ENCODE data around the gene HOXB1. TPM values are rescaled to one million over a fixed set of nuclear protein-coding genes. Genes with fewer than 3 reads are reported as not detected.

The HOXB1 gene
- total RNA-seq, 3 donors from 2014 or later = not detected

DNA sequence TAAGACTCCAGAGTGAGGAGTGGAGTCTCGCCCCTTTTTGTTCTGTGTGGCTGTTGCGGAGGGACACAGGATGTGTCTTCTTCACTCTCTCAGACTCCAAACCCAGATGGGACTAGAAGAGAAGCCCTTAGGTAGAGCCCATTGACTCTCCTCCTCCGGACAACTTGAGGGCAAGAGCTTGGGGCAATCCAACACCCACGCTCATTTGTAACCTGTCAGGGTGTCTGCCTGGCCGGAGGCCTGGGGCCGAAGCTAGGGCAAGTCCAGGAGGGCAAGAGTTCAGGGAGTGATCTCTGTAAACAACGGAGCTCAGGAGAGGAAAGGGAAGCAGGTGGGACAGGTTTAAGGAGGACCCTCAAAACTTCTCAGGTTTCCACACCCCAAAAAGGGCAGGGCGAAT lies 1.4 kb upstream of the HOXB1 start:
- H3K4me1 Mint-ChIP-seq (ENCODE audit: low read depth) = peaks cover 2% of the 10 kb centered on the region
- no peaks in the 10 kb centered on the region for H3K9me3 Mint-ChIP-seq
- no peaks in the 10 kb centered on the region for H3K27me3 Mint-ChIP-seq (ENCODE audit: low read depth)
- H3K4me3 Mint-ChIP-seq = no peak overlapping the region
- no peak for DNase-seq
- no peaks in the 10 kb centered on the region for H3K36me3 Mint-ChIP-seq (ENCODE audit: insufficient read depth)
- ATAC-seq = no peak

DNA sequence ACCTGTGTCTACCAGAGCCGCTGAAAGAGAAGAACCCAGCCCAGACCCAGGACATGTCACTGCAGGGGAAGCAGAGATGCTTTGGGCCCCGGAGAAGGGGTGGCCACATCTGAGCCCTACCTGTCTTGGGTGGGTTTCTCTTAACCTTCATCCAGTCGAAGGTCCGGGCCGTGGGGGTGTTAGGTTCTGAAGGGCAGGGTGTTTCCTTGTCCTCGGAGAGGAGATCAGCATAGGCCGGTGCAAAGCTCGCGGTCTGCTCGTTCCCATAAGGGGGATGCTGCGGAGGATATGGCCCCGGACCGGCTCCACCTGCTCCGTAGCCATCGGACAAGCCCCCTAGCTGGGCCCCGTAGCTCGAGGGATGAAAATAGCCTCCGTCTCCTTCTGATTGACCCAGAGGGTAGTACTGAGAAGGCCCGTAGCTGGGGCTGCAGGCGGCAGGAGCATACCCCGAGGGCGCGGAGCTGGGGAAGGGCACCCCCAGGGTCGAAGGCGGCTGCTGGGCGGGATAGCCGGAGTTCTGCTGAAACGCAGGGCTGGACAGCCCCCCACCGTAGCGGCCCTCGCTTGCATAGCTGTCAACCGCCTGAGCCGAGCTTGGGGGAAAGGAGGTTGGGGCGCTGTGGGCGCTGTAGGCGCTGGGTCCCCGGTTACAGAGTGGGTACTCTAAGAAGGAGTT lies 464 bp downstream of the HOXB1 start:
- Mint-ChIP-seq H3K4me1 (ENCODE audit: low read depth) (peaks cover 2% of the 10 kb centered on the region), H3K36me3 (ENCODE audit: insufficient read depth) (no peaks in the 10 kb centered on the region), H3K9me3 (no peaks in the 10 kb centered on the region), H3K27me3 (ENCODE audit: low read depth) (peaks cover 12% of the 10 kb centered on the region), H3K4me3 (no peak overlapping the region)
- no peak for DNase-seq
- peak in 1 of 2 donors; percentile 30 for ATAC-seq

DNA sequence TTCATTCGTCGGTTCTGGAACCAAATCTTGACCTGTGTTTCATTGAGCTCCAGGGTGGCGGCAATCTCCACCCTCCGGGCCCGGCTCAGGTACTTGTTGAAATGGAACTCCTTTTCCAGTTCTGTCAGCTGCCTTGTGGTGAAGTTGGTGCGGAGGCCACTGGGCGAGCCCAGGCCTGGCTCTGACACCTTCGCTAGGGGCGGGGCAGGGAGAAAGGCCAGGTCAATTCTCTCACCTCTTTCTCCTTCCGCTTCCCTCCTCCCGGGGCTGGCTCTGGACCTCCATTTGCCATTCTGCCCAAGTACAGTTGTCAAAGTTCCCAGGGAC lies 1.2 kb downstream of the HOXB1 start:
- Mint-ChIP-seq H3K27me3 (ENCODE audit: low read depth) (peaks cover 17% of the 10 kb centered on the region), H3K36me3 (ENCODE audit: insufficient read depth) (no peaks in the 10 kb centered on the region), H3K9me3 (no peaks in the 10 kb centered on the region), H3K4me3 (no peak overlapping the region), H3K4me1 (ENCODE audit: low read depth) (peaks cover 2% of the 10 kb centered on the region)
- no peak for DNase-seq
- ATAC-seq = no peak

DNA sequence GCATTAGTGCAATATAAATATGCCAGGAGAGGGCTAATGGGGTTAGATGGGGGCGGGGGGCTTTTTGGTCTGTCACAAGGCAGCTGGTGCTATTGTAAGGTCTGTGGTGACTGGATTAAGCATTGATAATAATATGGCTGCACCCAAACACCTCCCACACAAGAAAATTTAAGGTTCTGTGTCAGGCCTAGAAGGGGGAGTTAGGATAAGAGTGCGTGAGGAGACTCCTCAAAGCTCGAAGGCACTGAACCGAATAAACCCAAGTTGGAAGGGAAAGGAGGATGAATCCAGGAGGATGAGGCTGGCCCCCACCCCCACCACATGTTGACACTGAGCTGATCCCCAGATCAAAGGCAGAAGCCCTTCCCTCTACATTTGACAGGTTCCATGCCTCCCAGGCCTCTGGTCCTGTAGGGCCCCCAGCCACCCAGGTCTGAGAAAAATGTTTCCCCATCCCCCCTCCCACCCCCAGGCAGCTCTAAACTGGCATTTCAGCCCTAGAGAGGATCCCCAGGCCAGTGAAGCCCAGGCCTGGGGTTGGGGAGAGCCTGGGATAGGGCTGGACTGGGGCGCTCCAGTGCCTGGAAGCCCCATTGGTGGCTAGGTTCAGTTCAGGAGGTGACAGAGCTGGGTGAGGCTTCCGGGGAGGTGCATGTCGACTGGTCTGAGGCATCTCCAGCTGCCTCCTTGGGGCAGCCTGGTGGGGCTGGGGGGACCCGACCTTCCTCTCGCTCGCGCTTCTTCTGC lies 1.7 kb downstream of the HOXB1 start:
- Mint-ChIP-seq H3K36me3 (ENCODE audit: insufficient read depth) (no peaks in the 10 kb centered on the region), H3K4me1 (ENCODE audit: low read depth) (peaks cover 2% of the 10 kb centered on the region), H3K4me3 (no peak overlapping the region), H3K27me3 (ENCODE audit: low read depth) (peaks cover 22% of the 10 kb centered on the region), H3K9me3 (no peaks in the 10 kb centered on the region)
- DNase-seq = no peak
- no peak for ATAC-seq

GRCh38 chr17:48528153-48528935 lies 2.5 kb downstream of the HOXB1 start:
- Mint-ChIP-seq H3K9me3 (no peaks in the 10 kb centered on the region), H3K27me3 (ENCODE audit: low read depth) (peaks cover 24% of the 10 kb centered on the region), H3K4me1 (ENCODE audit: low read depth) (peaks cover 2% of the 10 kb centered on the region), H3K4me3 (no peak overlapping the region), H3K36me3 (ENCODE audit: insufficient read depth) (no peaks in the 10 kb centered on the region)
- DNase-seq = no peak
- no peak for ATAC-seq

GRCh38 chr17:48527547-48527932 lies 3.3 kb downstream of the HOXB1 start:
- H3K27me3 Mint-ChIP-seq (ENCODE audit: low read depth) = peaks cover 24% of the 10 kb centered on the region
- no peaks in the 10 kb centered on the region for H3K36me3 Mint-ChIP-seq (ENCODE audit: insufficient read depth)
- no peak overlapping the region for H3K4me3 Mint-ChIP-seq
- DNase-seq (no peak), ATAC-seq (no peak)
- H3K9me3 Mint-ChIP-seq = no peaks in the 10 kb centered on the region
- H3K4me1 Mint-ChIP-seq (ENCODE audit: low read depth) = peaks cover 2% of the 10 kb centered on the region

DNA sequence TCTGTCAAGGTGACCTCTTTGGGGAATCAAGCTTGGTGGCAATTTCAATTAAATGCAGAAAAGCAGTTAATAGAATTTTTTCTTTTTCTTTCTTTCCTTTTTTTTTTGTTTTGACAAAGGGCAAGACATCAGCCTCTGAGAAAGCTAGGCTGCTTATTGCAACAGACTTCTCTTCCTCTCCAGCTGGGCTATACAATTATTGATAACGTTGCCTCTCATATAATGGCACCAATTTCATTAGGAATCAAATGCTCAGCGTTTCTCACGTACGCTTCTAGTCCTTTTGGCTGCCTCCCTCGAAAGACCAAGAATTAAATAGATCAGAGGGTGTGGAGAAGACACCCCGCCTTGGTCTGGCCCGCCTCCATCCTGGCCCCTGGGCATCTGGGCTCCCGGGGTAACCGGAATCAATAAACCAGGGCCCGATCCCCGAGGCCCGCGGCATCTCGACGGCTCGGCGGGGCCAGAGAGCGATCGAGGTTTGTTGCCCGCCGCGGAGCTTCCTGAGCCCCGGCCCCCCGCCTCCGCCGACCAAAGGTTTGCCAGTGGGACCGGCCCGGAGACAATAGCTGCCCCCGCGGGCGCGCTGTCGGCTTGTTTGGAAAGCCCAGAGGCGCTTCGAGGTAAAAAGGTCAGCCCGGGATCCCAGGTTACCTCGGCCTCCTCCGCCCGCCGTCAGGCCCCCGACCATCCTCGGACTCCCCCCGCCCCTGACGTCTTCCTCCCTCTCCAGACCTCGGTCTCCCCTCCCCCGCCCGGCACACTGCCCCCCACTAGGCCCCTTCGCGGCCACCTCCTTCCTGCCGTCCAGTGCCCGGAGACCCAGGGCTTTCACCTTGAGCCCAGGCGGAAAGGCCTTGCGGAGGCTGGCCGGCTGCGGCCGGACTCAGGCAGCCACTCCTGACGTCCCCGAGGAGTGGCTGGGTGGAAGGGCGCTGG lies 3.9 kb downstream of the HOXB1 start:
- Mint-ChIP-seq H3K4me3 (no peak overlapping the region), H3K9me3 (no peaks in the 10 kb centered on the region), H3K4me1 (ENCODE audit: low read depth) (peaks cover 2% of the 10 kb centered on the region), H3K27me3 (ENCODE audit: low read depth) (peaks cover 29% of the 10 kb centered on the region), H3K36me3 (ENCODE audit: insufficient read depth) (no peaks in the 10 kb centered on the region)
- DNase-seq (no peak), ATAC-seq (peak in 1 of 2 donors; percentile 37)

DNA sequence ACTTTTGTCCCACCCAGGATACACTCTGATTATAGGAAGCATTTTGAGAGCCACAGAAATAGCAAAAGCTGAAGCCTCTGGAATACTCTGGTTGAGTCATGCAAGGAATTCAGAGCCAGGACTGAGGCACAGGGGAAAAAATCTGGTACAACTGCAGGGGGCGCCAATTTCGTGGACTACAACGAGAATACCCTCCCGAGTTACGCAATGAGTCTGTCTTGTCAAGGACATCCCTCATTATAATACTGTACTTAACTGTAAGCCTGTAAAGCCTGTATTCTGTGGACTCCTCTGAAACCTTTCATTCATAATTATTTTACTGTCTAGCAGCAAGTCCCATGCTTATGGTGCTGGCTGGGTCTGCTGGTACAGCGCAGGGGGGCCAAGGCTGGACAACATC lies 7.8 kb downstream of the HOXB1 start:
- Mint-ChIP-seq H3K9me3 (no peaks in the 10 kb centered on the region), H3K4me3 (no peak overlapping the region), H3K36me3 (ENCODE audit: insufficient read depth) (no peaks in the 10 kb centered on the region), H3K27me3 (ENCODE audit: low read depth) (peaks cover 38% of the 10 kb centered on the region), H3K4me1 (ENCODE audit: low read depth) (peaks cover 2% of the 10 kb centered on the region)
- ATAC-seq (no peak), DNase-seq (no peak)

- Mint-ChIP-seq H3K4me1 (ENCODE audit: low read depth) (no peaks in the 10 kb centered on the region), H3K27me3 (ENCODE audit: low read depth) (peaks cover 42% of the 10 kb centered on the region), H3K36me3 (ENCODE audit: insufficient read depth) (no peaks in the 10 kb centered on the region), H3K4me3 (no peak overlapping the region), H3K9me3 (no peaks in the 10 kb centered on the region)
- DNase-seq (no peak), ATAC-seq (no peak)
Observed at GRCh38 chr17:48522031-48522653, 8.7 kb downstream of the HOXB1 start.

DNA sequence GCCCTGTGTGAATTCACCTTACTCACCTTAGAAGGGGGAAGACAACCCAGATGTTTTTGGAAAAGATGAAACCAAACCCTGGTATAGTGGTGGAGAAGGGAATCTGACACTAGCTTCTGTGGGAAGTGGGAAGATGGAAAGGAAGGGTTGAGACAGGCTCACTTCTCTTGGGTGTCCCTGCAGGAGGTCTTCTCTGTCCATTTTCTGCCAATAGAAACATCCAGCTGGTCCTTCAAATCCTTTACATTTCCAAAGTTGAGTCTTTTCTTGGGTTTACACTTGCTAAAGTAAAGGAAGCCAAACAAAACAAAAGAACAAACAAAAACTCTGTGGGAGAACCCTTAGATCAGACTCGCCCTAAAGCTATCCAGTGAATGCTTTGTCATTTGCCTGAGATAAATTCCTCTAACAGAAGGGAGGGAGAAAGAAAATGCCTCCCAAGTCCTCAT lies 10.2 kb downstream of the HOXB1 start:
- H3K27me3 Mint-ChIP-seq (ENCODE audit: low read depth) = peaks cover 33% of the 10 kb centered on the region
- no peak for DNase-seq
- H3K4me1 Mint-ChIP-seq (ENCODE audit: low read depth) = no peaks in the 10 kb centered on the region
- no peak for ATAC-seq
- H3K36me3 Mint-ChIP-seq (ENCODE audit: insufficient read depth) = no peaks in the 10 kb centered on the region
- no peak overlapping the region for H3K4me3 Mint-ChIP-seq
- no peaks in the 10 kb centered on the region for H3K9me3 Mint-ChIP-seq

- H3K4me3 Mint-ChIP-seq = no peak overlapping the region
Observed at GRCh38 chr17:48519427-48519826, 11.4 kb downstream of the HOXB1 start.

DNA sequence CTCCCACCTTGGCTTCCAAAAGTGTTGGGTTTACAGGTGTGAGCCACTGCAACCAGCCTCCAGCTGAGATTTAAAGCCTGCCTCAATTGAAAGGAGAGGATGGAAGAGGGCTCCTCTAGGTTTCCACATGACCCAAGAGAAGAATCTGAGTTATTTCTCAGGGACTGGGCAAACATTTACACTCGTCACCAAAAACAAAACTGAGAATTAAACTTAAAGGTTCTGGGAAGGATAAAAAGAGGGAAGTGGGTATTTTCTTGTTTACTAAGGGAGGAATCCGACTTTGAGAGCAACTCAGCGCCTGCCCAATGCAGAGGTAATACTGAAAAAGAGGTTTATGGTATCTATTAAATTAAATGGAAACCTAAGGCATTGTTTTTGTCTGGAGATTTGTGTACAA lies 13.3 kb downstream of the HOXB1 start:
- DNase-seq (no peak), ATAC-seq (no peak)
- H3K9me3 Mint-ChIP-seq = no peaks in the 10 kb centered on the region
- peaks cover 28% of the 10 kb centered on the region for H3K27me3 Mint-ChIP-seq (ENCODE audit: low read depth)
- H3K4me1 Mint-ChIP-seq (ENCODE audit: low read depth) = peaks cover 22% of the 10 kb centered on the region
- H3K36me3 Mint-ChIP-seq (ENCODE audit: insufficient read depth) = no peaks in the 10 kb centered on the region
- H3K4me3 Mint-ChIP-seq = no peak overlapping the region

More at GRCh38 chr17:48519427-48519826, 11.4 kb downstream of the HOXB1 start:
- ATAC-seq (no peak), DNase-seq (no peak)
- H3K36me3 Mint-ChIP-seq (ENCODE audit: insufficient read depth) = no peaks in the 10 kb centered on the region
- H3K4me1 Mint-ChIP-seq (ENCODE audit: low read depth) = peaks cover 3% of the 10 kb centered on the region
- no peaks in the 10 kb centered on the region for H3K9me3 Mint-ChIP-seq
- H3K27me3 Mint-ChIP-seq (ENCODE audit: low read depth) = peaks cover 33% of the 10 kb centered on the region

DNA sequence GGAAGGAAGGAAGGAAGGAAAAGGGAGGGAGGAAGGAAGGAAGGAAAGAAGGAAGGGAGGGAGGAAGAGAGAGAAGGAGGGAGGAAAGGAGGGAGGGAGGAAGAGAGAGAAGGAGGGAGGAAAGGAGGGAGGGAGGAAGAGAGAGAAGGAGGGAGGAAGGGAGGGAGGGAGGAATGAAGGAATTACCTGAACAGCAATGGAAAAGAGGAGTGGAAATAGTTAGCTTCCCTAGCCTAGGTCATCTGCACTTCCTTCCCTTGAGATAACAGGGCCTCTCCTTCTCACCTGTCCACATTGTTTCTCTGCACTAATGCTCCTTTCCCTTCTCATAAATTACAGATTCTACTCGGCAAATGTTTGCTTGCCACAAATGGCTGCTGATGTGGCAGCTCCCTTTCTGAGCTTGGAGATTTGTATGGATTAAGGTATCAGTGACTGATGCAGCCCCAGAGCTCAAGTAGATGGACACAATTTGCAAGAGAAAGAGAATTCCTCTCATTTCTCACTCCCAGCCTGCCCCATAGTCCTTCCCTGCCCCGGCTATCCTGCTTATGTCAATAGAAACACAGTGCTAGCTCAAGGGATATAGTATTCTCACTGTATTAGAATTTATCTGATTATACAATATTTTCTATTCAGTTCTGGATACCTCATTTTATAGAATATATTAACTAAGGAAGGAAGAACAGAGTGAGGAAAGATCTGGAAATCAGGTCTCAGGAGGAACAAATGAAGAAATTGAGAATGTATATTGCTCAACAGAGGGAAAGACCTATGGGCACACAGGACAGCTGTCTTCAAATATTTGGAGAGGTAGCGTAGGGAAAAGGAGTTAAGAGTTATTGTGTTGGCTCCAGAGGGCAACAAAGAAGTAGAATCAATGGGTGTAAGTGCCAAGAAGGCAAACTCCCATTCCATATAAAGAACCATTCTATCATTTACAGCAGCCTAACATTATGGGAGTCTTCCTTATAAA lies 14.6 kb downstream of the HOXB1 start:
- peaks cover 31% of the 10 kb centered on the region for H3K4me1 Mint-ChIP-seq (ENCODE audit: low read depth)
- DNase-seq = no peak
- no peaks in the 10 kb centered on the region for H3K9me3 Mint-ChIP-seq
- H3K27me3 Mint-ChIP-seq (ENCODE audit: low read depth) = peaks cover 23% of the 10 kb centered on the region
- no peaks in the 10 kb centered on the region for H3K36me3 Mint-ChIP-seq (ENCODE audit: insufficient read depth)
- no peak for ATAC-seq
- no peak overlapping the region for H3K4me3 Mint-ChIP-seq
